GM12878 (cell line): Measurements from ENCODE around the gene CCDC102B. TPM values are rescaled to one million over a fixed set of nuclear protein-coding genes. Genes with fewer than 3 reads are reported as not detected.

ENCODE experiments used
- ATAC-seq: fragments of 200-7000 bp; cut with Tn5 transposase; 3 replicates; pipeline ENCODE4 v1.9.1; 2020; ENCODE audit warnings: mild to moderate bottlenecking, moderate library complexity
- BruUV-seq: library from RNA; stranded (reverse); fragments of 400-500 nt; replicated peaks from 2 replicates; lab custom pipeline; 2021; lab: Mats Ljungman, UMichigan
- CTCF ChIA-PET: fragments of 300-600 bp; sonication (Branson Sonifier 250); formaldehyde crosslinking; extraction: SDS; loops from one replicate; lab custom pipeline; 2021; ENCODE audit warnings: inconsistent platforms; lab: Yijun Ruan, JAX
- POLR2A ChIA-PET: fragments of 350-600 bp; formaldehyde crosslinking; extraction: SDS; loops from one replicate; lab custom pipeline; 2021; ENCODE audit warnings: inconsistent platforms; lab: Charles Lee
- RAD21 ChIA-PET: fragments of 300-600 bp; sonication (Branson Sonifier 250); formaldehyde crosslinking; loops from one replicate; lab custom pipeline; 2023; ENCODE audit warnings: antibody characterized with exemption; ENCODE audit not compliant: unreplicated experiment; lab: Charles Lee
- SMC1A ChIA-PET: fragments of 300-600 bp; sonication (Branson Sonifier 250); formaldehyde crosslinking; loops from one replicate; lab custom pipeline; 2023; ENCODE audit not compliant: unreplicated experiment, uncharacterized antibody; lab: Charles Lee
- DNase-seq: peaks from one replicate; pipeline ENCODE4 v3.0.0-alpha.2; 2011; ENCODE audit warnings: low read depth, low spot score
- FAIRE-seq: peaks from 3 replicates; lab custom pipeline; 2011; peaks lifted over from hg19 to GRCh38; lab: Jason Lieb, UNC
- H2AFZ ChIP-seq: 2 replicates; pipeline ENCODE4 v1.6.0; 2011; ENCODE audit warnings: low read depth, low read length, control low read depth; ENCODE audit not compliant: control insufficient read depth
- H3K27ac ChIP-seq: 2 replicates; pipeline ENCODE4 v1.5.1; 2011; ENCODE audit warnings: control low read depth; ENCODE audit not compliant: control insufficient read depth, insufficient read depth
- H3K27me3 ChIP-seq, 2 experiments: replicated peaks in 1 of 2; 2 replicates each; pipeline versions ENCODE4 v1.6.0 to v1.6.1; 2011; ENCODE audit warnings: low read length in 1 of 2; ENCODE audit not compliant: control insufficient read depth in 2 of 2, insufficient read depth in 2 of 2
- H3K36me3 ChIP-seq, 2 experiments: 2 replicates each; pipeline ENCODE4 v1.5.1; 2011; ENCODE audit warnings: low read length in 1 of 2; ENCODE audit not compliant: control insufficient read depth in 2 of 2, insufficient read depth in 2 of 2
- H3K4me1 ChIP-seq: 2 replicates; pipeline ENCODE4 v1.6.1; 2011; ENCODE audit warnings: mild to moderate bottlenecking, low read length, moderate library complexity, mixed read lengths; ENCODE audit not compliant: control insufficient read depth, insufficient read depth
- H3K4me2 ChIP-seq: 2 replicates; pipeline ENCODE4 v1.6.0; 2011; ENCODE audit warnings: control low read depth; ENCODE audit not compliant: control insufficient read depth, insufficient read depth
- H3K4me3 ChIP-seq: fragments of 200-600 bp; sonication (generic); 2 replicates; pipeline ENCODE4 v1.5.1; 2016
- H3K79me2 ChIP-seq: 2 replicates; pipeline ENCODE4 v1.6.0; 2011; ENCODE audit warnings: low read length; ENCODE audit not compliant: control insufficient read depth, insufficient read depth
- H3K9ac ChIP-seq: 2 replicates; pipeline ENCODE4 v1.8.0; 2011; ENCODE audit warnings: low read length, control low read depth, mixed read lengths; ENCODE audit not compliant: control insufficient read depth, insufficient read depth
- H3K9me3 ChIP-seq: replicated peaks from 3 replicates; pipeline ENCODE4 v1.5.1; 2011; ENCODE audit warnings: mild to moderate bottlenecking, low read length; ENCODE audit not compliant: control insufficient read depth, insufficient read depth
- H4K20me1 ChIP-seq: 2 replicates; pipeline ENCODE4 v1.6.0; 2011; ENCODE audit not compliant: control insufficient read depth, insufficient read depth
- EGR1 ChIP-seq, 2 experiments: IDR thresholded peaks; 1 replicate in 1 of 2; 2 replicates in 1 of 2; pipeline ENCODE4 v1.6.1; 2011 to 2012; ENCODE audit warnings: low read depth in 2 of 2, low read length in 2 of 2, borderline replicate concordance in 1 of 2, mild to moderate bottlenecking in 1 of 2, moderate library complexity in 1 of 2
- EZH2 ChIP-seq: IDR thresholded peaks from 2 replicates; pipeline ENCODE4 v1.6.1; 2012; ENCODE audit warnings: low read depth, mild to moderate bottlenecking, control low read depth, inconsistent platforms, low read length, borderline replicate concordance; ENCODE audit not compliant: control insufficient read depth
- FOXK2 ChIP-seq: fragments of 450-650 bp; IDR thresholded peaks from 2 replicates; pipeline ENCODE4 v1.6.1; 2017; ENCODE audit warnings: mild to moderate bottlenecking, moderate library complexity
- GABPA ChIP-seq: IDR thresholded peaks from 2 replicates; pipeline ENCODE4 v1.6.1; 2014; ENCODE audit warnings: antibody characterized with exemption, low read depth, mild to moderate bottlenecking, inconsistent platforms
- JUND ChIP-seq: IDR thresholded peaks from 2 replicates; pipeline ENCODE4 v1.6.1; 2012; ENCODE audit warnings: low read depth, mild to moderate bottlenecking, low read length, improper control_type of control experiment, moderate library complexity
- KAT2A ChIP-seq: conservative IDR thresholded peaks from 2 replicates; pipeline ENCODE4 v1.6.1; 2011; ENCODE audit warnings: low read depth, low read length; ENCODE audit not compliant: control insufficient read depth
- KDM1A ChIP-seq: fragments of 200-600 bp; sonication (generic); IDR thresholded peaks from 2 replicates; pipeline ENCODE4 v1.6.1; 2016; ENCODE audit warnings: borderline replicate concordance
- KLF5 ChIP-seq: fragments of 450-650 bp; IDR thresholded peaks from 2 replicates; pipeline ENCODE4 v1.6.1; 2014; ENCODE audit warnings: mild to moderate bottlenecking; ENCODE audit not compliant: partially characterized antibody
- NFYA ChIP-seq: IDR thresholded peaks from 2 replicates; pipeline ENCODE4 v1.6.1; 2011; ENCODE audit warnings: low read depth, mild to moderate bottlenecking, low read length, improper control_type of control experiment, borderline replicate concordance
- POLR2AphosphoS5 ChIP-seq: IDR thresholded peaks from 2 replicates; pipeline ENCODE4 v1.6.1; 2011; ENCODE audit warnings: mild to moderate bottlenecking, low read length, inconsistent platforms
- RAD21 ChIP-seq: IDR thresholded peaks from 2 replicates; pipeline ENCODE4 v1.6.1; 2011; ENCODE audit warnings: mild to moderate bottlenecking, low read depth, low read length, moderate library complexity; ENCODE audit not compliant: insufficient read depth
- RAD51 ChIP-seq: fragments of 450-650 bp; IDR thresholded peaks from 2 replicates; pipeline ENCODE4 v1.6.1; 2016; ENCODE audit warnings: moderate library complexity, mild to moderate bottlenecking, inconsistent platforms
- TAF1 ChIP-seq: IDR thresholded peaks from 2 replicates; pipeline ENCODE4 v1.6.1; 2011; ENCODE audit warnings: mild to moderate bottlenecking, low read depth, low read length, borderline replicate concordance
- TBL1XR1 ChIP-seq: IDR thresholded peaks from 2 replicates; pipeline ENCODE4 v1.6.1; 2012; ENCODE audit warnings: low read depth, low read length, improper control_type of control experiment
- TCF3 ChIP-seq: IDR thresholded peaks from 2 replicates; pipeline ENCODE4 v1.6.1; 2012; ENCODE audit warnings: low read depth, mild to moderate bottlenecking, low read length, borderline replicate concordance; ENCODE audit not compliant: insufficient read depth
- TCF7 ChIP-seq: IDR thresholded peaks from 2 replicates; pipeline ENCODE4 v1.6.1; 2014; ENCODE audit warnings: antibody characterized with exemption, borderline replicate concordance
- WGBS: methylation state at CpG from one replicate; pipeline ENCODE4 v1.1.6; 2016; ENCODE audit warnings: low lambda C conversion rate; ENCODE audit not compliant: insufficient replicate concordance, insufficient coverage; ENCODE audit errors: missing lambda C conversion rate; 5-methylcytosine and 5-hydroxymethylcytosine counted together
- in situ Hi-C: fragments of 300-500 bp; cut with MboI; formaldehyde crosslinking; loops from 9 replicates; pipeline ENCODE4 v1.14.3; 2018; ENCODE audit warnings: mixed read lengths
- intact Hi-C: fragments of 100-400 bp; cut with micrococcal nuclease; formaldehyde crosslinking; loops from one replicate; pipeline ENCODE4 v1.14.2; 2022; ENCODE audit not compliant: unreplicated experiment
- polyA plus RNA-seq, 11 experiments: library from polyadenylated mRNA; depleted of rRNA in 4 of 11; unstranded in 6 of 11; stranded (reverse) in 5 of 11; fragments of >200 nt; fragmentation: Nextera tagmentation in 4 of 11; fragmentation: Illumina TruSeq in 1 of 11; extraction: Ambion mirVana in 4 of 11; extraction: Trizol in 1 of 11; gene quantifications; 1 replicate in 1 of 11; 2 replicates in 10 of 11; pipeline versions ENCODE4 v1.2.1 to v1.2.3, GENCODE V29; 2011 to 2016; ENCODE audit warnings: inconsistent platforms in 2 of 11, missing spikeins in 2 of 11, low read depth in 1 of 11
- total RNA-seq, 4 experiments: library from RNA; depleted of rRNA in 3 of 4; stranded (reverse); fragments of >200 nt in 3 of 4; fragmentation: Illumina TruSeq in 1 of 4; extraction: Trizol in 1 of 4; gene quantifications; 2 replicates each; pipeline versions ENCODE4 v1.2.1 to v1.2.3, GENCODE V29; 2013 to 2021
- TF ChIP-seq, protein P1 (sequence below): IDR thresholded peaks from 2 replicates; pipeline ENCODE4 v1.6.1; 2011; ENCODE audit warnings: low read depth, mild to moderate bottlenecking, low read length, moderate library complexity, borderline replicate concordance; ENCODE audit errors: extremely low read depth
- TF ChIP-seq, protein P2 (sequence below): IDR thresholded peaks from 2 replicates; pipeline ENCODE4 v1.6.1; 2012; ENCODE audit warnings: low read depth, low read length, improper control_type of control experiment
- TF ChIP-seq, protein P3 (sequence below): fragments of 450-650 bp; conservative IDR thresholded peaks from 2 replicates; pipeline ENCODE4 v1.6.1; 2017; ENCODE audit warnings: mild to moderate bottlenecking, moderate library complexity

Gene CCDC102B
- total and polyA plus RNA-seq, 10 of the 15 experiments (the other 5 are each of a cell fraction or from before 2014, with no cell fraction given): 2.7 to 4.7 (median 3.3) TPM

DNA sequence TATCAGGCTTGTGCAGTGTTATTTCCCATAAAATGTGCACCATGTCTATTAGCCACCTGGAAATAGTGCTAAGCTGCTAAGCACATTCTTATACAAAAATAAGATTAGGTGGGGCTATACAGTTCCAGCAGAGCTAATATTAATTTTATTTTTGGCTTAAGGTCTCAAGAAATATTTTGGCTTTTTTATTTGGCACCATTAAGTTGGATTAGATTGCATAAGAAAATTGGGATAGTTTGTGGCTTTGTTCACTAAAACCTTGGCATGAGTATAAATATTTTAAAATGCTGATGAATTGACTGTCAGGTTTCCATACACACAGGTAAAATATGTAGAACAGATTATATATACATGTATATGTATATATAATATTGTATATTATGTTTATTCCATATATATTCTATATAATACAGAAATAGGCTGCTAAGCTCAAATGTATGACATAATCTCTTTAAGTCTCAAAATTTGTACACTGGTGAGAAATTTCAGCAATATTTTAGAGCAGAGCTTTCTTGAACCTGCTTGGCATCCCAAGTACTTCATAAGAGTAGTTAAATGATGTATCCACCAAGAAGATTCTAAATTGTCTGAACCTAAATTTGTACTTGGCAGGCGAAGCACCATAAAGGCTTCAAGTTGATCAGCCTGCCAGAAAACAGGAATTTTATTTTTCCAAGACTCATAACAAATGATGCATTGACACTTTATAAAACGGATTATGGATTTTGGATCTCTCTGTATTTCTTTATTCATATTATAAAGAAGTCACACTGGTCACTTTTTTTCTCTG is 32.6 kb downstream of the CCDC102B start:
- no peak overlapping the region for H3K4me2 ChIP-seq
- no peak overlapping the region for H3K9ac ChIP-seq
- H3K4me1 ChIP-seq: no peaks in the 10 kb centered on the region
- H3K36me3 ChIP-seq: no peaks in the 10 kb centered on the region
- FAIRE-seq (no peak), ATAC-seq (no peak), DNase-seq (no peak)
- H2AFZ ChIP-seq: no peak overlapping the region
- SMC1A ChIA-PET: interaction anchor here (1.2 kb wide), 1 partner anchor 19 kb away, joined by 3 read pairs; no protein-coding TSS in a partner anchor
- POLR2A ChIA-PET: no interaction called here
- intact Hi-C loops (no loop called here), in situ Hi-C loops (no loop called here)
- no TSS peak for BruUV-seq
- no peaks in the 10 kb centered on the region for H4K20me1 ChIP-seq
- no peak overlapping the region for H3K27ac ChIP-seq
- no peaks in the 10 kb centered on the region for H3K9me3 ChIP-seq
- no peaks in the 10 kb centered on the region for H3K79me2 ChIP-seq
- TF ChIP-seq TCF7: no peak
- no peak for TF ChIP-seq EZH2
- TF ChIP-seq NFYA: no peak
- no peak for TF ChIP-seq JUND
- no peak for TF ChIP-seq TCF3
- no peak for TF ChIP-seq TAF1
- TF ChIP-seq KLF5: no peak
- TF ChIP-seq TBL1XR1: no peak
- TF ChIP-seq RAD21: no peak
- TF ChIP-seq GABPA: no peak
- TF ChIP-seq, protein P1, sequence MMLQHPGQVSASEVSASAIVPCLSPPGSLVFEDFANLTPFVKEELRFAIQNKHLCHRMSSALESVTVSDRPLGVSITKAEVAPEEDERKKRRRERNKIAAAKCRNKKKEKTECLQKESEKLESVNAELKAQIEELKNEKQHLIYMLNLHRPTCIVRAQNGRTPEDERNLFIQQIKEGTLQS: no peak
- TF ChIP-seq KDM1A: no peak
- no peak for TF ChIP-seq POLR2AphosphoS5
- no peak for TF ChIP-seq KAT2A
- TF ChIP-seq RAD51: no peak
- no peak for TF ChIP-seq FOXK2
- TF ChIP-seq, protein P2, sequence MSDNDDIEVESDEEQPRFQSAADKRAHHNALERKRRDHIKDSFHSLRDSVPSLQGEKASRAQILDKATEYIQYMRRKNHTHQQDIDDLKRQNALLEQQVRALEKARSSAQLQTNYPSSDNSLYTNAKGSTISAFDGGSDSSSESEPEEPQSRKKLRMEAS: no peak
- TF ChIP-seq, protein P3, sequence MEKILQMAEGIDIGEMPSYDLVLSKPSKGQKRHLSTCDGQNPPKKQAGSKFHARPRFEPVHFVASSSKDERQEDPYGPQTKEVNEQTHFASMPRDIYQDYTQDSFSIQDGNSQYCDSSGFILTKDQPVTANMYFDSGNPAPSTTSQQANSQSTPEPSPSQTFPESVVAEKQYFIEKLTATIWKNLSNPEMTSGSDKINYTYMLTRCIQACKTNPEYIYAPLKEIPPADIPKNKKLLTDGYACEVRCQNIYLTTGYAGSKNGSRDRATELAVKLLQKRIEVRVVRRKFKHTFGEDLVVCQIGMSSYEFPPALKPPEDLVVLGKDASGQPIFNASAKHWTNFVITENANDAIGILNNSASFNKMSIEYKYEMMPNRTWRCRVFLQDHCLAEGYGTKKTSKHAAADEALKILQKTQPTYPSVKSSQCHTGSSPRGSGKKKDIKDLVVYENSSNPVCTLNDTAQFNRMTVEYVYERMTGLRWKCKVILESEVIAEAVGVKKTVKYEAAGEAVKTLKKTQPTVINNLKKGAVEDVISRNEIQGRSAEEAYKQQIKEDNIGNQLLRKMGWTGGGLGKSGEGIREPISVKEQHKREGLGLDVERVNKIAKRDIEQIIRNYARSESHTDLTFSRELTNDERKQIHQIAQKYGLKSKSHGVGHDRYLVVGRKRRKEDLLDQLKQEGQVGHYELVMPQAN: no peak
- no peak for TF ChIP-seq EGR1 (IDR thresholded peaks at IDR 0.05; ENCODE audit: borderline replicate concordance in 1 of 2, low read depth in 2 of 2, low read length in 2 of 2)
- H3K27me3 ChIP-seq: no peaks in the 10 kb centered on the region
- RAD21 ChIA-PET: no interaction called here
- CTCF ChIA-PET: interaction anchor here (0.6 to 1.1 kb wide), 2 partner anchors 8 to 20 kb away, joined by 3 to 5 read pairs; no protein-coding TSS in a partner anchor
- H3K4me3 ChIP-seq: no peak overlapping the region
- 0% methylated on average over 2 of the region's 2 CpGs for WGBS
